ENCODE results near the gene MADCAM1.
"Not testable (repeated sequence)": the region's sequence is repeated elsewhere in the genome, so short reads cannot be mapped to it uniquely, and the experiment has no call there.

The MADCAM1 gene

DNA sequence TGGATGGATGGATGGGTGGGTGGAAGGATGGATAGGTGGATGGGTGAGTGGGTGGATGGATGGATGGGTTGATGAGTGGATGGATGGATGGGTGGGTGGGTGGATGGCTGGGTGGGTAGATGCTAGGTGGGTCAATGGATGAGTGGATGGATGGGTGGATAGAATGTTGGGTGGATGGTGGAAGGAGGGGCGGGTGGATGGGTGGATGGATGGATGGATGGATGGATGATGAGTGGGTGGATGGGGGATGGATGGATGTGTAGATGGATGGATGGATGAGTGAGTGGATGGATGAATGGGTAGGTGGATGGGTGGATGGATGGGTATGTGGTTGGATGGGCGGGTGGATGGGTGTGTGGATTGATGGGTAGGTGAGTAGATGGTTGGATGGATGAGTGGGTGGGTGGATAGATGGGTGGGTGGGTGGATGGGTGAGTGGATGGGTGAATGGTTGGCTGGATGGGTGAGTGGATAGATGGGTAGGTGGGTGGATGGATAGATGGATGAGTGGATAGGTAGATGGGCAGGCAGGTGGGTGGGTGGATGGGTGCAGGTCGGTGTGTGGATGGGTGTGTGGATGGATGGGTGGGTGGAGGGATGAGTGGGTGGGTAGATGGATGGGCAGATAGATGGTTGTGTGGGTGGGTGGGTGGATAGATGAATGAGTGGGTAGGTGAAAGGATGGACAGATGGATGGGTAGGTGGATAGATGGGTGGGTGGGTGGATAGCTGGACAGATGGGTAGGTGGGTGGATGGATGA, 31.1 kb upstream of the MADCAM1 start:
- DNase-seq, result no peak

DNA sequence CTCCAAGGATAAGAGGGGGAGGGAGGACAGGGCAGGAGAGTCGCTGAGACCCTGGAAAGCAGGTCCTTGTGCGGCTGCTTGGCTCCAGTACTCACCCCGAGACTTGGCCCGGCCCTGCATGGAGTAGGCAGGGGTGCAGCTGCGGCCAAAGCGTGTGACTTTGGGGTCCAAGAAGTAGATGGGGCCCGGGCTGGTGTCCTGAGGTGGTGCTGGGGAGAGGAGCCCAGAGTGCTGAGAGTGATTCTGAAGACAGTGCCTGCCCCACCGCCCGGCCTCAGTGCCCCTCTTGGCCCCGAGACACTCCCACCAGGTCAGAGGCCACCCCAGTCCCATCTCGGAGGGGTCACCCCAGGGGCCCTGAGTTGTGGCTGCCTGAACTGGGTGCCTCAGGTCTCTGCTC, 28.7 kb upstream of the MADCAM1 start:
- DNase-seq, result no peak

DNA sequence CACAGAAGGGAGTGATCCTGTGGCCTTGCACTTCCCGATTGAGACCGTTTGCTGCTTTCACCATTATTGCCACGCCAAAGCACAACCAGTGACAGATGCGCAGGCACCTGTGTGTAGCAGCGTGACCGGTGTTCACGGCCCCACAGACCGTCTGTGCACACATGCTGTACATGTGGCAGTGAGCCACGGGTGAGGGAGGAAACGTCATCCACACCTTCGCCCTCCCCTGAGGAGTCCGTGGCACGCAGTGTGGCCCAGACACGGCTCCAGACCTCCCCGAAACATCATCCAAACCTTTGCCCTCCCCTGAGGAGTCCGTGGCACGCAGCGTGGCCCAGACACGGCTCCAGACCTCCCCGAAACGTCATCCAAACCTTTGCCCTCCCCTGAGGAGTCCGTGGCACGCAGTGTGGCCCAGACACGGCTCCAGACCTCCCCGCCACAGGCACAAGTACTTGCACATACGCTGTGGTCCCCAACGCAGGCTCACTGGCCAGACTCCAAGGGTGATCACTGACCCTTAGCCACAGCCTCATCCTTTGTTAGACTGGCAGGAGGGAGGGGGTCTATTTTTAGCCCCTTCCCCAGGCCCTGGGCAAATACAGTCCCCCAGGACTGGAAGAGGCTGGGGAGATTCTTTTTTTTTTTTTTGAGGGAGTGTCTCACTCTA, 27.6 kb upstream of the MADCAM1 start:
- no peak for DNase-seq

DNA sequence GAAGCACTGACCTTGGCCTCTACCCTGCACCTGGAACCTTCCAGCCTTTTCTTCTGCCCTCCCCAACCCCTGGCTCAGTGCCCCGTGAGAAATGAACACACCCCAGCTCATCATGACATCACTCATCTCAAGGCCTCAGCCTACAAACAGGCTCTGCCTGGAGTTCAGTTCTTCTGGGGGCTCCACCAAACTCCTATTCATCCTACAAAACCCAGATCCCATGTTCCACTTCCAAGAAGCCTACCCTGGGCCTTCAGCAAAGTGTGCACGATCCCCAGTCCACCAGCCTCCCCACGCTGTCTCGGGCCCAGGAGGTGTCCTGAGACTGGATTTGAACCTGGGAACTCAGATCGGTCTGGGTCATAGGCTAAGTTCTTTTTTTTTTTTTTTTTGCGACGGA, 26.5 kb upstream of the MADCAM1 start:
- DNase-seq, result no peak

DNA sequence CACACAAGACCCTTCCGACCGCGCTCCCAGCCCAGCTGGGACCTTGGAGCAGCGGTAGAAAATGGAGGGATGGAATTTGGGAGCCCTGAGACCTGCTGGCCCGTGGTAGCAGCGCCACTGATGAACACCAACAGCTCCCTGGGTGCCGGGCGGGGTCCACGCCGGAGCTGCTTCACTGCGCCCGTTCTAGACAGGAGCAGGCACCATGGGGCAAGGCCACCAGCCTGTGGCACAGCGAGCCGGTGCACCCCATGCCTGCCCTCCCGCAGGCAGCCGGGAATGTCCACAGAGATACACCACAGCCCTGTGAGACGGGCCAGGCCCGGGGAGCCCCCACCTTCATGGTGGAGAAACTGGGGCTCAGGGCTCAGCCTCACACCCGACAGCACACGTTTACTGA, 25.6 kb upstream of the MADCAM1 start:
- DNase-seq, result no peak

DNA sequence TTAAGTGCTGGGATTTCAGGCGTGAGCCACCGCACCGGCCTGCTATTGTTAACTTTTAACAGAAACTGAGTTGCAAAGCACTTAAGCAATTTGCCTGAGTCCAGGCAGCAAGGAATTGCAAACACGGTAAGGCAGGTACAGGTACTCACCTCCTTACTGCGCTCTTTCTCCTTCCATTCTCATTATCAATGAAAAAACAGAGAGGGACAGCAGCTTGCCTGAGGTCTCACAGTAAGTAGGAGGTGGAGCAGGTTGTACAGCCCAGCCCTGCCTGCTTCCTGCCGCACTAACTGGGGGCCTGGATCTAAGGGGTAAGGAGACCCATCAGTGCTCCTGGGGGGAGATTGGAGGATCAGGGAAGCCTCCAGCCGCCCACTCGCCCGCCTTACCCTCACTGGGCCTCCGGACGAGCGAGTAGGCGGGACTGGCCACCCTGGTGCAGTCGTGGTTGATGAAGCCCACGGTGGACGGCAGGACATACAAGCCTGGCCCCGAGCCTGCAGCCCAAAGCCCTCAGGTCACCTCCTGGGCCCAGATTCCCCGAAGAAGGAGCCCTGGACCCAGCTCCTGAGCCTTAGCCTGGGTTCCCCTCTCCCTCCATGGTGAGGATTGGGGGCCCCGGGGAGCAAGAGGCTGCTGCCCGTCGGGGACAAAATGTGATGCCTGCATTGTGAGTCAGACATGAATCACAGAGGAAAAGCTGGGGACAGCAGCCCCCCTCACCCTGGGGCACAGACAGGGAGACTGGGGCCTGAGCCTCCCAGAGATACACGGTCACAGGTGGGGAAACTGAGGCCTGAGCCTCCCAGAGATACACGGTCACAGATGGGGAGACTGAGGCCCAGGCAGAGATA, 24.1 kb upstream of the MADCAM1 start:
- DNase-seq, result no peak

DNA sequence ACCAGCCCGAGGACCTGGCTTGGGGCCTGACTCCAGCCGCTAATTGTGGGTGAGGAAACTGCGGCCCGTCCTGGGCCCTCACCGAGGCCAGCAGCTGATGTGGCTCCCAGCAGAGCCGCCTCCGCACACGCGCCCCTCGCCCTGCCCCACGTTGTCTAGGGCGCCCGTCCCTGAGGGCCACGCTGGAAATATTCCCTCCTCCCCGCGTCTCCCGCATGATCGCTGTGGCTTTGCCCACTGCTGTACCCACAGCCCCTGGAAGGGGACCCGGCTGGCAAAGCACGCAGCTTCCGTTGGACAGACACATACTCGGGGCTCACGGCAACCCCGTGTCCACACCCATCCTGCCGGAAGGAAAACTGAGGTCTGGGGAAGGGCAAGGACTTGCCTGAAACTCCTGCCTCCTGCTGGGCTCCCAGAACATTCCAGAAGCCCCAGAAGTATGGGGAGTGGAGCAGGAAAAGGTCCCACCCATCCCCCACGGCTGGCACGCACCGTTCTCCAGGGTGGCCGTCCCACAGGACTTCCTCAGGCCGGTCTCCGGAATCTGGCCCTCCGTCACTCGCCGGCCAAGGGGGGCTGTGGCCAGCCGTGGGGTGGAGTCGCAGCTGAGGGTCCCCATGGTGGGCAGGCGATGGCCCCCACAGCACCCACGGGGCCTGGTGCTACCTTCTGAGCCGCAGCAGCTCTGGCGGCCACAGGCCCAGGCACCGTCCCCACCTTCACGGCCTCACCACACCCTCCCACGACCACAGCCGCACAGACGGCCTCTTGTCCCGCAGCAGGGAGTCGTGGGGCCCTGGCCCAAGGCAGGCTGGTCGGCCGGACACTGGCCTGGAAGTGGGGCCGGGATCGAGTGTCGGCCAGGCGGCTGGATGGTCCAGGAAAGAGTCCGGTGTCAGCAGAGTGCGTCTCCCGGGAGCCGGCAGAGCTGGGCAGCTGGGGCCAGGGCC, 21.9 kb upstream of the MADCAM1 start:
- DNase-seq, result no peak

DNA sequence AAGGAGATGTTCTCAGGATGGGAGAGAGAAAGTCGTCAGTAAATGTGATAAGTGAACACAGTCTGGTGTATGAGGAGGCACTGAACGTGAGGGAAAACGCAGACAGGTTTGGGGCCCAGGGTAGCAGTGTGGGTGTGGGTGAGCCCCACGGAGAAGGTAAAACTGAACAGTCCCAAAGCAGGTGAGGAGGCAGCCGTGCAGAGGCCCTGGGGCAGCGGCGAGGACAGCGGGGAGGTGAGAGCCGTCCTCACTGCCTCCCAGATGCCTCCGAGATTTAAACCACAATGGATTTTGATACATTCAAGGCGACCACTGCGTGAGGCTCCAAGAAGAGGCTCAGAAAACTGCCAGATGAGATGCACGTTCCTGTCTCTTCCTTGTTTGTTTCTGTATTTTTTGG, 20.9 kb upstream of the MADCAM1 start:
- no peak for DNase-seq

DNA sequence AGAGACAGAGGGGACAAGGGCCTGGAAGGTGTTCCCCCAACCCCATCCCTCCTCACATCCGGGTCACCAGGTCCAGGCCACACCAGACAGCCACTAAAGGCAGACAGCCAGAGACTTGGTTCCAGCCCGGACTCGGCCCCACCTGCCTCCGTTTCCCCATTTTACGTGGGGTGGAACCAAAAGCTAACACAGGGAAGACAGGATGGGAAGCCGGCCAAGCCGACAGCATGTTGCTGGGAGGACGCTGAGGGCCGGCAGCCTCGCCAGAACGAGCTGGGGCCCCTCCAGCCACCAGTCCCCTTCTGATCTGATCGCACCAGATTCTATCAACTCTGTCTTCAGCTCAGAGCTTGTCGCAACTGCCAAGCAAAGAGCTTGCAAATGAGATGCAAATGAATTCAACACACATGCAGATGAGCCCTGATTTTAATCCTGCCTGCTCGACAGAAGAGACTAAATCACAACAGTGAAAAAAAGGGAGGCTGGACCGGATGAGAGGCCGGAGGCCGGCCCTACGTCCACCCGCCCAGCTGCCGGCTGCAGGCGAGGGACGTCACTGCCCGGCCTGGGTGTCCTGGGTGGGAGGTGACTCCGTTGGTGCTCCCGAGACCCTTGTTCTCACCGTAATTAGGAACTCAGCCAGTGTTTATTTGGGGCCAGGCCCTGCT, 17.9 kb upstream of the MADCAM1 start:
- DNase-seq, result no peak

DNA sequence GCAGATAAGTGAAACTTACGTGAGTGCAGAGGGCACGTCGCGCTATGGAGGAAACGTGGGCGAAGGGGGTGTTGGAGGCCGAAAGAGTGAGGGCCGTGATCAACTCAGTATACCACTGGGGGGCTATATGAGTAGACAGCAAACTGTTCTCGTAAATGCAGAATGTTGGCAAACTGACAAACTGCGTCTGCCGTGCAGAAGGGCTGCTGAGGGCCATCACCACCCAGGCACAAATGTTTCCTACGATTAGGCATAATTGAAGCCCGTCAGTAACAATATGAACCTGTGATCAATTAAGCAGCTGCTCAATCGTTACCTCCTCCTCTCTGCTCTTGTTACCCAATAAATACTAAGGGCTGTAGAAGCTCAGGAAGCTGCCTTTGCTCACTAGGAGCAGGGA, 17.3 kb upstream of the MADCAM1 start:
- no peak for DNase-seq

DNA sequence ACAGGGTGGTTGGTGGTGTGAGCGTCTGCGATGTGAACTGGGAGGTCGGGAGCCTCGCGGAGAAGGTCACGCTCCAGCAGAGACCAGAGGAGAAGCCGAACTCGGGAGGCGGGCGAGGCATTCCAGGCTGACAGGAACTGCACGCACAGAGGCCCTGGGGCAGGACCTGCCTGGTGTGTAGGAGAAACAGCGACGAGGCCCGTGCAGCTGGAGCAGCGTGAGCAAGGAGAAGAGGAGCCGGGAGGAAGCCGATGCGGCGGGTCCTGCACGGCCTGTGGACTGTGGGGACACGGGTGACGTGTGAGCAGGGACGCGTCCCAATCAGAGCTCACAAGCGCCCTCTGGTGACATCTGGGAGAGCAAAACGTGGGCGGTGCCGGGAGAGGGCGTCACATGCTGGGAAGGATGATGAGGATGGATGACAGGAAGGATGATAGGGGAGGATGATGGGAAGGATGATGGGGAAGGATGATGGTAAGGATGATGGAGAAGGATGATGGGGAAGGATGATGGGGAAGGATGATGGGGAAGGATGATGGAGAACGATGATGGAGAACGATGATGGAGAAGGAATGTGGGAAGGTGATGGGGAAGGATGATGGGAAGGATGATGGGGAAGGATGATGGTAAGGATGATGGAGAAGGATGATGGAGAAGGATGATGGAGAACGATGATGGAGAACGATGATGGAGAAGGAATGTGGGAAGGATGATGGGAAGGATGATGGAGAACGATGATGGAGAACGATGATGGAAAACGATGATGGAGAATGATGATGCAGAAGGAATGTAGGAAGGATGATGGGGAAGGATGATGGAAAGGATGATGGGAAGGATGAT, 16.1 kb upstream of the MADCAM1 start:
- peak; percentile 31 to 87 (median 76) for DNase-seq

DNA sequence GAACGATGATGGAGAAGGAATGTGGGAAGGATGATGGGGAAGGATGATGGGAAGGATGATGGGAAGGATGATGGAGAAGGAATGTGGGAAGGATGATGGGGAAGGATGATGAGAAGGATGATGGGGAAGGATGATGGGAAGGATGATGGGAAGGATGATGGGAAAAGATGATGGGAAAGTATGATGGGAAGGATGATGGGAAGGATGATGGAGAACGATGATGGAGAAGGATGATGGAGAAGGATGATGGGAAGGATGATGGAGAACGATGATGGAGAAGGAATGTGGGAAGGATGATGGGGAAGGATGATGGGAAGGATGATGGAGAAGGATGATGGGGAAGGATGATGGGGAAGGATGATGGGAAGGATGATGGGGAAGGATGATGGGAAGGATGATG, 15.2 kb upstream of the MADCAM1 start:
- not testable (repeated sequence) for DNase-seq

DNA sequence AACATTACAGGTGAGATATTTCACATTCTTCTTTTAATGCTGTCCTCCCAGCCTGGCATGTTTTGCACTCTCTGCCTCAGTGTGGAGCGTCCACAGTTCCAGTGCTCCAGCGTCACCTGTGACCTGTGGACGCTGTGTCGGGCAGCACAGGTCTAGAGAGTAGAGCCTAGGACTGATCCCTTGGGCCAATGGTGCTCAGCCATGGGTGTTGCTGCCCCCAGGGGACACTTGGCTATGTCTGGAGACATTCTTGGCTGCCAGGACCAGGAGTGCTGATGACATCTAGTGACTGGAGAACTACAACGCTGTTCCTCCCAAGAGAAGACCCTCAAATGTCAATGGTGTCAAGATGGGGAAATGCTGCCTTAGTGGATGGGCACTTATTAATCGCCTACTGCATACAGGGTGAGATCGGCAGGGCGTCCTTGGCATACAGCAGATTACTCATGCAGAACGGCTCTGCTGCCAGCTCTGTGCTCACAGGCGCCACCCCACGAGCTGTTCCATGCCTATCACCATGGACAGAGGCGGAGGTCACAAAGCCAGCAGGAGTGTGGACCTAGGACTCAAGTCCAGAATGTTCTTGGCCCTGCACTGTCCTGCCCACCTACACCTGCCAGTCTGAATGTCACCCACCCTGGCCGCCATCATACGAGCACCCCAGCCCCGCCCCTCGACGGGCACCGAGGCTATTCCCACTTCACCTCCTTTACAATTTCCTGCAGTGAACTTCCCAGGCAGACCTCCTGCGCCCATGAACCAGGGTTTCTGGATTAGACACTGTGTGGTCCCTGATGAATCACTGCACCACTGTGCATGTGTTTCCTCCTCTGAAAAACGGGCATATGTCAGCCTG, 13.9 kb upstream of the MADCAM1 start:
- no peak for DNase-seq

DNA sequence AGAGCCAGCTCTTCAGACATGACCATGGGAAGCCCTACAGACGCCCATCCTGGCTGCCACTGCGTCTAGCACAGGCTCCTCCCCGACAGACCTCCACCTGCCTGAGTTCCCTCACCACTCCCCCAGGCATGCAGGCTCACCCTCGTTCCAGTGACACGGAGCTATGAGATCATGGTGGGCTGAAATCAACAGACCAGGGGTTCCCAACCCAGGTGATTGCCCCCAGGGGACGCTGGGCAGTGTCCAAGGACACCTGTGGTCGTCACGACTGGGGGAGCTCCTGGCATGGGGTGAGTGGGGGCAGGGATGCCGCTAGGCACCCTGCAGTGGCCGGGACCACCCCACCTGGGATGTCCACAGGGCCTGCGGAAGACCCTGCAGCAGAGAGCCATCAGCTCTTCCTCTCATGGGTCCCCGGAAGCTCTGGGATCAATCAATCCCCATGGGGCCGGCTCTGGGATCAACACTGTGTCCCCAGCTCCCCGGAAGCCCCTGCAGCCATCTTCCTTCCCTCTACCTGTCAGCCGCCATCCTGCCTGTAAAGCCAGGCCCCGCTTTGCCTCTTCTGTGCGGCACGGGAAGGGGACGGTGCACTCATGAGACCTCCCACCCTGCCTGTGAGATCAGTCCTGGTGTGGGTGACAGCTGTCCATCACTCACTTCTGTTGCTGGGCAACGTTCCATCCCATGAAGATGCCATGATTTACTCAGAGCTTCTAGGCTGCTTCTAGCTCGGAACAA, 12.8 kb upstream of the MADCAM1 start:
- DNase-seq, result no peak

DNA sequence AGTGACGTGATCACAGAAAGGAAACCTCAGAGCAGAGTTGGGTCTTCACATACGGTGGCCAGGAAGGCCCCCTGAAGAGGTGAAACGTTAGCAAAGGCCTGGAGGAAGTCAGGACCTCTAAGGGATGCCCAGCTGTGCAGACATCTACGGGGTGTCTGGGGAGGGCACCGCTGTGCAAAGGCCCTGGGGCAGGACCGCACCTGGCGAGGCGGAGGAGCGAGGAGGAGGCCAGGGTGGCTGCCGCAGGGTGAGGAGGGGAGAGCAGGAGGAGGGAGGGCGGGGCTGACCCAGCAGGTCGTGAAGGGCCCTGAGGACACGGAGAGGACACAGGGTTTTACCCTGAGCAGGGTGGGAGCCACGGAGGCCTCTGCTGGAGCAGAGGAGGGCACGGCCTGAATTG, 11.8 kb upstream of the MADCAM1 start:
- DNase-seq, result no peak

DNA sequence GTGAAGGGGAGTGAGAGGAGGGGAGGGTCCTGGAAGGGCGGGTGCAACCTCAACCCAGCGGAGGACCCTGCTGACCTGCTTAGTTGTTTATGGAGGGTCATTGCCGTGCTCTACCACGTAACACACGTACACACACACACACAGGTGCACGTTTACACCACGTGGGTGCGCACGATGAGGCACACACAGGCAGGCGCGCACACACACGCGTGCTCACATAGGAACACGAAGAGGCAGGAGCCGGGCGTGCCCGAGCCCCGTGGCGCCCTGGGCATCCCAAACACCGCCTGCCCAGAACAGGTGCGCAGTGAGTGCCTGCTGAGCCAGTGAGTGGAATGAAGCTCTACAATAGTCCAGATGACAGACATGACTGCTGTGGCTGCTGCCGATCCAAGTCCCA, 11.2 kb upstream of the MADCAM1 start:
- DNase-seq, result no peak

DNA sequence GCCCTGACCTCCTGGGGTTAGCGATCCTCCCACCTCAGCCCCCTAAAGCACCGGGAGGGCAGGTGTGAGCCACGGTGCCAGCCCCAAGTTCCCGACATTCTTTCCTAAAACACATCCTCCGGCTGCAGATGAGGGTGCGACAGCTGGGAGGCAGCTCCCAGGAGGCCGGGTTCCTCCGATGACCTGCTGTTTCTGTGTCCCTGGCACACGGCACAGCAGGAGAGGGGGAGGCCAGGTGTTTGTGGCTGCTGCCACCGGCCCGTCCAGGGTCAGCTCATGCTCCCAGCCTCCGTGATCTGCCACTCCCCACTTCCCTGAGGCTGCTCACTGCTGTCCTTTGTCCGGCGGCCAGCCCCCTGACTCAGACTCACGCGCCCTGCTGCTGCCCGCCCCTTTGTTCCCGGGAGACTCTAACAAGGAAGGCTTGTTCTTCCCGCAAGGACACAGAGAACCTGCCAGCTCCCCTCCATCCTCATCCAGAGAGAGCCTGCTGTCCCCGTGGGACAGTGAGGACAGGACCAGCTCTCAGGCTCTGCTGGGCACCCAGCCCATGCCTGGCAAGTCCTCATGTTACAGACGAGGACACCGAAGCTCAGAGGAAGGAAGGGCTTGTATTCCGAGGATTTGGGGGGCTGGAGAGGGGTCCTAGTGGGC, 10.6 kb upstream of the MADCAM1 start:
- DNase-seq, result no peak

DNA sequence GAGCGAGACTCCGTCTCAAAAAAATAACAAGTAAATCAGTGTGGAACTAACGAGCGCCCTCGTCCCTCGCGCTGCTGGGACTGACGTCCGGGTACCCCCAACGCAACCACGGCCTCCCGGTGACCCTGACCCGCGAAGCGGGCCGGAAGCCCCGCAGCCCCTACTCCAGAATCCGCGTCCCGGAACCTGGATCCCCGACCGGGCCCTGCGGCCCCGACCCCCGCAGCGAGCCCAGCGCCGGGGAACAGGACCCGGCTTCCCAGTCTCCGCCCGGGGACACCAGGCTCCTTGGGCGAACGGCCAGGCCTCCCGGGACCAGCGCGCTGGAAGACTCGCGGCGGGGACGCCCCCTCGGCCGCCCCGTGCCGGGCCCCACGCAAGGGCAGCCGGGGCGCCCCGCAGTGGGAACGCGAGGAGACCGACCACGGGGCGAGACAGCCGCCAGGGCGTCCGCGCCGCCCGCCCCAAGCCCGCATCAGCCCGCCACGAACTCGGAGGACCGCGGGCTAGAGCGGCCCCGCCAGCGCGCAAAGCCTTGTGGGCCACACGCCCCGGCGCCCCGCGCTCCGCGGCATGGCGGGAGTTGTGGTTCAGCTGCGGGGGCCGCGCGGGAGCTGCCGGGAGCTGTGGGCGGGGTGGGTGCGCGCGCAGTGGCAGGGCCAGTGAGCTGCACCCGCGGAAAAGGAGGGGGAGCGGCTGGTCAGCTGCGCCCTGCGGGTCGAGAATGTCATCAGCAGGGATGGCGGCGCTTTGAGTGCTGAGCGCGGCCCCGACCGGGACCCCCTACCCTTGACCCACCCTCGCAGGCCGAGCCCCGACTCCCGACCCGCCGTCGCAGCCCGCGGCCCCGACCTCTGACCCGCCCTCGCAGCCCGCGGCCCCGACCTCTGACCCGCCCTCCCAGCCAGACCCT, 7.5 kb upstream of the MADCAM1 start:
- peak; percentile 85 to 98 (median 98) for DNase-seq
